T-helper 2 cell (primary cell): ENCODE measurements around the gene MTHFD1L.
A peak's percentile ranks its signal among the peaks of the same experiment; 100 is the strongest.

Experiments used
- DNase-seq, 5 experiments: peaks; one replicate each; pipeline versions ENCODE4 v3.0.0 to v3.0.0-alpha.2; 2012 to 2022

Gene MTHFD1L

GRCh38 chr6:150898399-150899170 is 33.1 kb downstream of the MTHFD1L start:
- DNase-seq: no peak

- DNase-seq: no peak
These were observed 33.7 kb downstream of the MTHFD1L start for GRCh38 chr6:150899231-150899630.

- DNase-seq: no peak
These were observed 34.5 kb downstream of the MTHFD1L start for GRCh38 chr6:150900049-150900448.

- DNase-seq: no peak
These were observed 36.8 kb downstream of the MTHFD1L start for GRCh38 chr6:150902142-150902776.

GRCh38 chr6:150905769-150906168 is 40.3 kb downstream of the MTHFD1L start:
- DNase-seq: no peak

- DNase-seq: no peak
These were observed 41.3 kb downstream of the MTHFD1L start for GRCh38 chr6:150906641-150907326.

GRCh38 chr6:150907383-150907782 is 41.9 kb downstream of the MTHFD1L start:
- DNase-seq: no peak

- no peak for DNase-seq
These were observed 43.4 kb downstream of the MTHFD1L start for GRCh38 chr6:150908901-150909300.

- DNase-seq: no peak
These were observed 45.1 kb downstream of the MTHFD1L start for GRCh38 chr6:150910561-150910960.

- DNase-seq: no peak
These were observed 48.9 kb downstream of the MTHFD1L start for GRCh38 chr6:150914372-150914771.

GRCh38 chr6:150915131-150915879 is 49.8 kb downstream of the MTHFD1L start:
- DNase-seq: no peak

- peak in 1 of 5 experiments; percentile 9 for DNase-seq
These were observed 50.4 kb downstream of the MTHFD1L start for GRCh38 chr6:150915880-150916265.

GRCh38 chr6:150919938-150920337 is 54.4 kb downstream of the MTHFD1L start:
- DNase-seq: no peak

- DNase-seq: peak in 1 of 5 experiments; percentile 16
These were observed 56.6 kb downstream of the MTHFD1L start for GRCh38 chr6:150922137-150922536.

- no peak for DNase-seq
These were observed 59.5 kb downstream of the MTHFD1L start for GRCh38 chr6:150924808-150925589.

- no peak for DNase-seq
These were observed 60.1 kb downstream of the MTHFD1L start for GRCh38 chr6:150925590-150925928.

GRCh38 chr6:150925976-150926375 is 60.5 kb downstream of the MTHFD1L start:
- no peak for DNase-seq

- DNase-seq: peak in 1 of 5 experiments; percentile 7
These were observed 63.4 kb downstream of the MTHFD1L start for GRCh38 chr6:150928882-150929281.

- DNase-seq: no peak
These were observed 63.9 kb downstream of the MTHFD1L start for GRCh38 chr6:150929416-150929815.

- DNase-seq: no peak
These were observed 65.3 kb downstream of the MTHFD1L start for GRCh38 chr6:150930841-150931240.

- no peak for DNase-seq
These were observed 65.9 kb downstream of the MTHFD1L start for GRCh38 chr6:150931405-150931804.

GRCh38 chr6:150932996-150933395 is 67.5 kb downstream of the MTHFD1L start:
- DNase-seq: no peak
